ENCODE results near the gene WDR7. TPM values are rescaled to one million over a fixed set of nuclear protein-coding genes. Genes with fewer than 3 reads are reported as not detected.

The WDR7 gene
- 10 to 100 TPM; 35.9 to 43.3 TPM for total RNA-seq

DNA sequence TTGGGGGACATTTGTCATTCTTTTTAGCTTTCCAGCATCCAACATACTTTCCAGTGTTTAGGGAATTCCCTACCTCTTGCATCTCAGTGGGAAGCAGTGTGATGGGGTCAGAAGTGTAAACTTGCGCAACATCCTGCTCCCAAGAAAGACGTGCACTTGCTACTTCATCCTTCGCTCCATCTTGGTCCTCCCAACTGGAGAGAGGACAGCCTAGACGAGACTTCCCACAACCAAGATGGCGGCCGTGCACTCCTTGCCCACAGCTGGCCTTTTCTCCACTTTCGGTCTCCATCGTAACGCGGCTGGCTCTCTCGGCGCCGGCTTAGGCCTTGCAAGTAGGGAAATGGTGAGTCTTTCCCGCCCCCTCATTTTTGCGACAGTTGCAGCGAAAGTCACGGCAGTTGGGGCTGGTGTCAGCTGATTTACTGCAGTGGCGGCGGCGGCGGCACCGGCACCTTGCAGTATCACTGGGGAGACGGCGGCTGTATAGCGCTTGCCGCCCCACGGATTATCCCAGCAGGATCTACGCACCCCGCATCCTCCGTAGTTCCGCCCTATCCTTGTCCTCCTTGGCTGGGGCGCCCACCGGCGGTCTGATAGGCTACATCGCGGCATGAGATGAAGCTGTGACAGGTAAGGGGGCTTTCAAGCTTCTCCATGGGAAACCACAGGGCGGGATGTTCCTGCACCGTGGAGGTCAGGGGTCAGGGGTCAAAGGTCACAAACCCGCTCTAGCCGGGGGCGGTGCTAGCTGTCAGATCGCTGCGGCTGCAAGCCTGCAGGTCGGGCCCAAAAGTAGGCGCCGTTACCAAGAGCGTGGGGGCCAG is at the start of gene WDR7:
Gene WDR7, plus strand, starts transcription at position 416 of the 827 bp plus-strand sequence. CDS start 21,157 bp downstream, outside the sequence.
- peaks cover 3% of the 10 kb centered on the region for H3K9me3 Mint-ChIP-seq (ENCODE audit: low read depth)
- peaks cover 17% of the 10 kb centered on the region for H3K36me3 Mint-ChIP-seq
- ATAC-seq (peak; percentile 92), DNase-seq (peak; percentile 98)
- H3K4me1 Mint-ChIP-seq: peaks cover 73% of the 10 kb centered on the region
- H3K27me3 Mint-ChIP-seq: no peaks in the 10 kb centered on the region
- peak within 1 kb of the TSS; percentile 90 for H3K4me3 Mint-ChIP-seq
- CTCF ChIA-PET: interaction anchor here (0.6 to 5.2 kb wide), 9 partner anchors 10 to 87 kb away, joined by 3 to 16 read pairs (median 5); partner anchors contain the start of gene TXNL1
- H3K27ac Mint-ChIP-seq: peak within 1 kb of the TSS; percentile 92

DNA sequence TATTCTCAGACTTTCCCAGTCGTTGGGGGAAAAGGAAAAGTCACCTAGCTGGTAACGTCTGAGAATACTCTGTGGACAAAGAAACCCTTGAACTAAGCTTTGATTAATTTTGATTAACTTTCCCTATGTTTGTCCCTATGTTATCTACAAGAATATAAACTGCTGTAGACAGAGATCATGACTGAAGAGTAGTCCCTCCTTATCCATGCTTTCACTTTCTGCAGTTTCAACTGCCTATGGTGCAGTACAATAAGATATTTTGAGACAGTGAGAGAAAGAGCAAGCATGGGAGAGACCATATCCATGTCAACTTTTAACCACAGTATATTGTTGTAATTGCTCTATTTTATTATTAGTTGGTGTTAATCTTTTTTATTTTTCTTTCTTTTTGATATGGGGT is 44.5 kb upstream of the WDR7 start:
- Mint-ChIP-seq H3K27ac (no peak overlapping the region), H3K36me3 (peaks cover 24% of the 10 kb centered on the region), H3K4me3 (no peak overlapping the region), H3K4me1 (no peaks in the 10 kb centered on the region), H3K27me3 (no peaks in the 10 kb centered on the region), H3K9me3 (ENCODE audit: low read depth) (no peaks in the 10 kb centered on the region)
- ATAC-seq (no peak), DNase-seq (no peak)
- CTCF ChIA-PET: no interaction called here

DNA sequence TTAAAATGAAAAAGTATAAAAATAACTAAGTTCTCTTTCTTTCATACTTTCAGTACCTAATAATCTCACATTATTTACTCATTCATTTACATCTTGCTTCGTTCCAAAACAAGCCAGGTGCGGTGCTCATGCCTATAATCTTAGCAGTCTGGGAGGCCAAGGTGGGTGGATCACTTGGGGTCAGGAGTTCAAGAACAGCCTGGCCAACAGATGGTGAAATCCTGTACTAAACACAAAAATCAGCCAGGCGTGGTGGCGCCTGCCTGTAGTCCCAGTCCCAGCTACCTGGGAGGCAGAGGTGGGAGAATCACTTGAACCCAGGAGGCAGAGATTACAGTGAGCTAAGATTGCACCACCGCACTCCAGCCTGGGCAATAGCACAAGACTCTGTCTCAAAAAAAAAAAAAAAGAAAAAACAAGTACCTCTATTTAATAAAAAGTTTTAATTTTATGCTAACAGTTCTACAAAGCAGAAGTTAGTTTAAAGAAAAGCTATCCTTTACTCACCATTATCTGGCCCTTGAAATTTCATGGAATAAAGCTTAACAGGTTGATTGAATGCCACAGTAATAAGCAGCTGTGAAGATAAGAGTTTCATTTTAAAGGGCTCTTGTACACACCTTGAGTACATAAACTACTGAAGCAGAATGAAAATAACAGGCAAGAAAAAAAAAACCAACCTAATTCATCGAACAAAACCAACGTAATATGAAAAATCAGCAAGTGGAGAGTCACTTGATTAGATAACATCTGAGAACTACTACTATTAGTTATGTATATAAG is 35.2 kb upstream of the WDR7 start:
- CTCF ChIA-PET: no interaction called here
- no peak overlapping the region for H3K27ac Mint-ChIP-seq
- DNase-seq: no peak
- no peak for ATAC-seq
- H3K4me3 Mint-ChIP-seq: no peak overlapping the region
- H3K4me1 Mint-ChIP-seq: no peaks in the 10 kb centered on the region
- no peaks in the 10 kb centered on the region for H3K9me3 Mint-ChIP-seq (ENCODE audit: low read depth)
- peaks cover 40% of the 10 kb centered on the region for H3K36me3 Mint-ChIP-seq
- no peaks in the 10 kb centered on the region for H3K27me3 Mint-ChIP-seq

- no peaks in the 10 kb centered on the region for H3K9me3 Mint-ChIP-seq (ENCODE audit: low read depth)
- no peaks in the 10 kb centered on the region for H3K27me3 Mint-ChIP-seq
- H3K4me1 Mint-ChIP-seq: peaks cover 2% of the 10 kb centered on the region
- peaks cover 26% of the 10 kb centered on the region for H3K36me3 Mint-ChIP-seq
- DNase-seq (no peak), ATAC-seq (no peak)
- CTCF ChIA-PET: no interaction called here
- H3K27ac Mint-ChIP-seq: no peak overlapping the region
- no peak overlapping the region for H3K4me3 Mint-ChIP-seq
Observed at GRCh38 chr18:56627991-56628390, 23.2 kb upstream of the WDR7 start.

DNA sequence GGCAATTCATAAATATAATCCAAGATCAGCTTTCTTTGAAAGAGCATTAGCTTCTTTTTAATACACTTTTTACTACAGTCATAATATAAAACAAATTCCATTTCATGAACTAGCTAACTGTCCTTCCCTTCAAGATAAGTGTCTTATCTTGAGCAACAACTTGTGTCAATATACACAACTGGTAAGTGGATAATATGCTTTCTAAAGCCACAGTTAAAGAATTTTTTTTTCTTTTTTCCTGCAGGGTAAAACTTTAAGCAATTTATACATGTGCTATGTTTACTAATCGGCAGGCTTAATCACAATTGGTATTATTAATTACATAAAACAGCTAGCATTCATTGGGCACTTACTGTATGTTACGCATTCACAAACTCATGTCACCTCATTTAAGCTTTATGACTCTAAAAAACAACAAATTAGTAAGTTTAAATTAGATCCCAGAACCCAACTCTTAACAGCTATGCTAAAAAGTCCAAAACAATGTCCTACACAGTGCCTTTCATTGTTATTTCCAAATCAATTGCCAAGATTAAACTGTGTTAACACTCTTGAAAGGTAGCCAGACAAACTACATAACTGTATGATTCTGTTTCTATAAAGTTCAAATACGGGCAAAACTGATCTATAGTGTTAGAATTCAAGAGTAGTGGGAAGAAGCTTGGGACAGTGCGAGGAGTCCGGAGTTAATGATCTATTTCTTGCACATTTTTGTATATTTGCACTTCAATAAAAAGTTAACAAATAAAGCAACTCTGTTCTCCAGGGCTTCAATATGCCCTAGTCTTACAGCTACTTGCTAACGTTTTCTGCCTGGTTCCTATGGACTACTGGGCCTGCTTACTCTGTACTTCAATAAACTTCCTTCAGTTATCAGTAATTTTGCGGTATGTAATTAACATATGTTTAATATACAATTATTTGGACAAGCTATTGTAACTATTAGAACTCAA is 18.8 kb upstream of the WDR7 start:
- DNase-seq: no peak
- CTCF ChIA-PET: interaction anchor here (1.2 to 1.5 kb wide), 2 partner anchors 12 to 13 kb away, joined by 3 to 4 read pairs; no protein-coding TSS in a partner anchor

GRCh38 chr18:56635007-56635406 is 16.2 kb upstream of the WDR7 start:
- ATAC-seq: no peak
- H3K27ac Mint-ChIP-seq: no peak overlapping the region

More for the DNA sequence above, 18.8 kb upstream of the WDR7 start:
- Mint-ChIP-seq H3K9me3 (ENCODE audit: low read depth) (no peaks in the 10 kb centered on the region), H3K4me1 (peaks cover 27% of the 10 kb centered on the region), H3K27ac (no peak overlapping the region), H3K27me3 (no peaks in the 10 kb centered on the region), H3K4me3 (no peak overlapping the region), H3K36me3 (peaks cover 38% of the 10 kb centered on the region)
- no peak for ATAC-seq

DNA sequence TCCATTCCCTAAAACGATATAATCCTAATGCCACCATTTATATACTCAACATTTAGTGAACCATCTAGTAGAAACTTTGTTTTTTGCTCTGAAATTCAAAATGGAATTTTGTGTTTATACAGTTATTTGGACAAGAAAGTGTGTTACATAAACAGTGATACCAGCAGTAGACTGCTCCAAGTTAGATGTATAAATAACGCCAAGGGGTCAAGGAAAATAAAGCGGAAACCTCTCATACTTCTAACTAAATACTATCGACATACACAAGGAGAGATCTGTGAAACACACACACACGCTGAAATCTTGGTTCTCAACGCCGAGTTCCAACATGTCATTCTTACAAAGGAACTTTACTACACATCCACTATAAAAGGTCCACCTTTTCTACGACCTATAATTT is 14.0 kb upstream of the WDR7 start:
- Mint-ChIP-seq H3K9me3 (ENCODE audit: low read depth) (no peaks in the 10 kb centered on the region), H3K4me3 (peak overlapping the region; percentile 97), H3K36me3 (peaks cover 33% of the 10 kb centered on the region), H3K27ac (peak overlapping the region; percentile 94), H3K27me3 (no peaks in the 10 kb centered on the region), H3K4me1 (peaks cover 39% of the 10 kb centered on the region)
- no peak for DNase-seq
- CTCF ChIA-PET: interaction anchor here (1.1 to 1.9 kb wide), 2 partner anchors 9 to 14 kb away, joined by 3 to 16 read pairs; partner anchors contain the start of gene WDR7
- ATAC-seq: no peak

More at GRCh38 chr18:56635007-56635406, 16.2 kb upstream of the WDR7 start:
- DNase-seq: no peak
- Mint-ChIP-seq H3K36me3 (peaks cover 39% of the 10 kb centered on the region), H3K4me1 (peaks cover 39% of the 10 kb centered on the region), H3K27me3 (no peaks in the 10 kb centered on the region), H3K4me3 (no peak overlapping the region), H3K9me3 (ENCODE audit: low read depth) (no peaks in the 10 kb centered on the region)
- CTCF ChIA-PET: no interaction called here

GRCh38 chr18:56637711-56638231 is 13.4 kb upstream of the WDR7 start:
- CTCF ChIA-PET: interaction anchor here (1.1 to 1.9 kb wide), 3 partner anchors 9 to 71 kb away, joined by 3 to 16 read pairs (median 4); partner anchors contain the start of gene WDR7
- H3K9me3 Mint-ChIP-seq (ENCODE audit: low read depth): no peaks in the 10 kb centered on the region
- H3K36me3 Mint-ChIP-seq: peaks cover 27% of the 10 kb centered on the region
- peak overlapping the region; percentile 94 for H3K27ac Mint-ChIP-seq
- no peaks in the 10 kb centered on the region for H3K27me3 Mint-ChIP-seq
- H3K4me3 Mint-ChIP-seq: peak overlapping the region; percentile 97
- H3K4me1 Mint-ChIP-seq: peaks cover 39% of the 10 kb centered on the region
- ATAC-seq: peak; percentile 13
- DNase-seq: peak; percentile 53

- DNase-seq: peak; percentile 99
- CTCF ChIA-PET: interaction anchor here (1.1 to 2.0 kb wide), 4 partner anchors 8 to 70 kb away, joined by 3 to 16 read pairs (median 8); partner anchors contain the start of gene WDR7
- H3K27me3 Mint-ChIP-seq: no peaks in the 10 kb centered on the region
- peak within 1 kb of the TSS; percentile 94 for H3K27ac Mint-ChIP-seq
- peaks cover 39% of the 10 kb centered on the region for H3K4me1 Mint-ChIP-seq
- H3K9me3 Mint-ChIP-seq (ENCODE audit: low read depth): no peaks in the 10 kb centered on the region
- peak within 1 kb of the TSS; percentile 97 for H3K4me3 Mint-ChIP-seq
- H3K36me3 Mint-ChIP-seq: peaks cover 23% of the 10 kb centered on the region
- peak; percentile 97 for ATAC-seq
Observed at GRCh38 chr18:56638232-56639103, 12.7 kb upstream of the WDR7 start, which contains the start of gene TXNL1. TSS of gene TXNL1 (minus strand) at chr18:56638592. CDS start at chr18:56638440, 152 bp downstream.

- CTCF ChIA-PET: interaction anchor here (0.8 to 2.0 kb wide), 3 partner anchors 9 to 65 kb away, joined by 3 to 13 read pairs (median 3); partner anchors contain the start of gene WDR7
- Mint-ChIP-seq H3K27me3 (no peaks in the 10 kb centered on the region), H3K4me1 (peaks cover 38% of the 10 kb centered on the region), H3K4me3 (peak overlapping the region; percentile 97), H3K27ac (peak overlapping the region; percentile 94), H3K36me3 (peaks cover 21% of the 10 kb centered on the region), H3K9me3 (ENCODE audit: low read depth) (no peaks in the 10 kb centered on the region)
- DNase-seq (no peak), ATAC-seq (no peak)
Observed at GRCh38 chr18:56639104-56639381, 12.1 kb upstream of the WDR7 start.

GRCh38 chr18:56639571-56639970 is 11.6 kb upstream of the WDR7 start:
- no peak overlapping the region for H3K27ac Mint-ChIP-seq
- CTCF ChIA-PET: interaction anchor here (0.8 to 2.0 kb wide), 3 partner anchors 8 to 65 kb away, joined by 3 to 13 read pairs (median 3); partner anchors contain the start of gene WDR7
- DNase-seq (no peak), ATAC-seq (no peak)
- peaks cover 35% of the 10 kb centered on the region for H3K4me1 Mint-ChIP-seq
- peaks cover 17% of the 10 kb centered on the region for H3K36me3 Mint-ChIP-seq
- H3K27me3 Mint-ChIP-seq: no peaks in the 10 kb centered on the region
- peak overlapping the region; percentile 97 for H3K4me3 Mint-ChIP-seq
- H3K9me3 Mint-ChIP-seq (ENCODE audit: low read depth): no peaks in the 10 kb centered on the region
